ENCODE data around the gene BPIFB1. TPM values are rescaled to one million over a fixed set of nuclear protein-coding genes. Genes with fewer than 3 reads are reported as not detected.

BPIFB1 gene, protein sequence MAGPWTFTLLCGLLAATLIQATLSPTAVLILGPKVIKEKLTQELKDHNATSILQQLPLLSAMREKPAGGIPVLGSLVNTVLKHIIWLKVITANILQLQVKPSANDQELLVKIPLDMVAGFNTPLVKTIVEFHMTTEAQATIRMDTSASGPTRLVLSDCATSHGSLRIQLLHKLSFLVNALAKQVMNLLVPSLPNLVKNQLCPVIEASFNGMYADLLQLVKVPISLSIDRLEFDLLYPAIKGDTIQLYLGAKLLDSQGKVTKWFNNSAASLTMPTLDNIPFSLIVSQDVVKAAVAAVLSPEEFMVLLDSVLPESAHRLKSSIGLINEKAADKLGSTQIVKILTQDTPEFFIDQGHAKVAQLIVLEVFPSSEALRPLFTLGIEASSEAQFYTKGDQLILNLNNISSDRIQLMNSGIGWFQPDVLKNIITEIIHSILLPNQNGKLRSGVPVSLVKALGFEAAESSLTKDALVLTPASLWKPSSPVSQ
- 0.18 TPM for total RNA-seq

- DNase-seq (ENCODE audit: low spot score) (no peak), ATAC-seq (no peak)
Observed at GRCh38 chr20:33282991-33283555, at the start of gene BPIFB1. BPIFB1 (plus strand) TSS chr20:33283214; CDS start chr20:33286074, 2,860 bp downstream.

- DNase-seq (ENCODE audit: low spot score) = no peak
- ATAC-seq = no peak
Observed at GRCh38 chr20:33234050-33234449, 49.0 kb upstream of the BPIFB1 start.

DNA sequence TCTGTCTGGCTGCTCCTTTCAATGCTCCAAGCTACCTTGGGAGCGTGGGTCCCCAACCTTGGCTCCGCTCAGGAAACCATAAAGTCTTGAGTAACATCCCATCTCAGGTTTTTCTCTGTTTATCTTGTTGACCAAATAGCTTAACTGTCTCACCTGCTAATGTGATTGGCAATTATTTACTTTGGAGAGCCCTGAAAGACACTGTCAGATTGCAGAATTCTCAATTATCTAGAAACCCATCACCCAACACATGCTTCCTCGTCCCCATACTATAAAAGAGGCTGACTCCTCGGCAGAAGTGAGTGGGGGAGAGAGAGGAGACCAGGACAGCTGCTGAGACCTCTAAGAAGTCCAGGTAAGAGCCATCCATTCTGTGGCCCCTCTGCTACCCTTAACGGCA lies 47.3 kb upstream of the BPIFB1 start, which contains the start of gene BPIFA1:
TSS of gene BPIFA1 (plus strand) at position 301 of the 400 bp plus-strand sequence. CDS start 1,716 bp downstream, outside the sequence.
- ATAC-seq (no peak), DNase-seq (ENCODE audit: low spot score) (no peak)

GRCh38 chr20:33236351-33236750 lies 46.7 kb upstream of the BPIFB1 start:
- ATAC-seq (no peak), DNase-seq (ENCODE audit: low spot score) (no peak)

- ATAC-seq = no peak
- DNase-seq (ENCODE audit: low spot score) = no peak
Observed at GRCh38 chr20:33237989-33238388, 45.0 kb upstream of the BPIFB1 start.

- DNase-seq (ENCODE audit: low spot score) (no peak), ATAC-seq (no peak)
Observed at GRCh38 chr20:33239418-33239817, 43.6 kb upstream of the BPIFB1 start.

- ATAC-seq (no peak), DNase-seq (ENCODE audit: low spot score) (no peak)
Observed at GRCh38 chr20:33239979-33240736, 42.9 kb upstream of the BPIFB1 start.

DNA sequence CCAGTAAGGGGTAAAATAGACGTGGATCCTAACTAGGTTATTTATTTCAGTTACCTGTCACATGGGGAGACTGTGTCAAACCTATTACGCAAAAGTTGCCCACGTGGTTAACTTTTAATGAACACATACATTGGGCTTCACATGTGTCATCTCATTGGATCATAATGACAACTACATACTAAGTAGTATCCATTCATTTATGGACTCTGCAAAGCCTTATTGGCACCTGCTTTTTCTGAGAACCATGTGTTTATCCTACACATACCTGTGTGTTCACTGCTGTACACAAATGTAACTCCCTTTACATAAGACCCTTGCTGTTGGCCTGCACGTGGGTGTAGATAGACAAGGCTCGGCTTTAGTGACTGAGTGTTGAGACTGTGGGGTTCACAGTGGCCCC lies 42.1 kb upstream of the BPIFB1 start:
- ATAC-seq (no peak), DNase-seq (ENCODE audit: low spot score) (no peak)

GRCh38 chr20:33242319-33243100 lies 40.5 kb upstream of the BPIFB1 start:
- ATAC-seq (no peak), DNase-seq (ENCODE audit: low spot score) (no peak)

- ATAC-seq (no peak), DNase-seq (ENCODE audit: low spot score) (no peak)
Observed at GRCh38 chr20:33246077-33246476, 36.9 kb upstream of the BPIFB1 start.

GRCh38 chr20:33249456-33249855 lies 33.6 kb upstream of the BPIFB1 start:
- ATAC-seq = no peak
- no peak for DNase-seq (ENCODE audit: low spot score)

DNA sequence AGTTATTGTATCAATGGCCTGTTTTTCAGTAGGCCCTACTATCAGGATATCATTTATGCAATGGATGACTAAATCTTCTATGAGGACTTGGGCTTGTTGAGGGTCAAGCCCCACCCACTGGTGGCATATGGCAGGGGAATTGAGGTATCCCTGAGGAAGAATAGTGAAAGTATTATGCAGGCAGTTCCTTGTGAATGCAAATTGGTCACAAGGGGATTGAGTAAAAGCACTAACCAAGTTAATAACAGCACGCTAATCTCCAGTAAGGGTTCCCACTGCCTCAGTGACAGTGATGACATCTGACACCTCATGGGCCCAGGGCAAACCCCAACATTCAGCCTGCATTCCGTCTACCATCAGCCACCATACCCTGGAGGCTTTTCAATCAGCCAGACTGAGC lies 32.3 kb upstream of the BPIFB1 start:
- DNase-seq (ENCODE audit: low spot score) (no peak), ATAC-seq (no peak)

GRCh38 chr20:33251496-33251895 lies 31.5 kb upstream of the BPIFB1 start:
- no peak for DNase-seq (ENCODE audit: low spot score)
- no peak for ATAC-seq

- ATAC-seq (no peak), DNase-seq (ENCODE audit: low spot score) (no peak)
Observed at GRCh38 chr20:33252460-33252859, 30.6 kb upstream of the BPIFB1 start.

DNA sequence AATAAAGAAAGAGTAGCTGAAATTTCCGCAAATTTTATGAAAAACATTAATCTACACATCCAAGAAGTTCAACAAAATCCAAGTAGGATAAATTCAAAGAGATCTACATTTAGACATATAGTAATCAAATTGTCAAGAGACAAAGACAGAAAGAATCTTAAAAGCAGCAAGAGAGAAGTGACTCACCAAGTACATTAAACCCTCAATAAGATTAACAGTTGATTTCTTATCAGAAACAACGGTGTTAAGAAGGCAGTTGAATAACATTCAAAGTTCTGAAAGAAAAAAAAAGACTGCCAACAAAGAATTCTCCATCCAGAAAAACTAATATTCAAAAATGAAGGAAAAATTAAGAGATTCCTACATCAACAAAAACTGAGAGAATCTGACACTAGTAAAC lies 28.0 kb upstream of the BPIFB1 start:
- ATAC-seq (no peak), DNase-seq (ENCODE audit: low spot score) (no peak)

GRCh38 chr20:33257237-33257636 lies 25.8 kb upstream of the BPIFB1 start:
- DNase-seq (ENCODE audit: low spot score) (no peak), ATAC-seq (no peak)

DNA sequence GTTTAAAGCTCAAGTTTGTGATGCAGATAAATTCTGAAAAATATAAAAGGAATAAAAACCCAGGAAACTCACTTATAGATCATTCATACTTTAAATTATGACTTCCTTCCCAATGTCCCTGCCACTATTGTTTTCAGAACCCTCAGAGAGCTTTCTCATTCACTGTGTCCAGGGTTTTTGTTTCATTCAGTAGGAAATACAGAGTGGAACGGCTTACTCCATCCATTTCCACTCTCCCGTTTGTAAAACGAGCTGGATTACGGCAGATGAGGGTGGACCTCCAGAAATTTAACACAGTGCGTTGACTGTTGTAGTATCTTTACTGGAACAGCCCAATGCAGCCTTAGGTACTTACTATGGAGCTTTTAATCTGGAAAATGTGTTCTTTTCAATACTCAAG lies 23.6 kb upstream of the BPIFB1 start:
- no peak for ATAC-seq

GRCh38 chr20:33261465-33261864 lies 21.5 kb upstream of the BPIFB1 start:
- ATAC-seq (no peak), DNase-seq (ENCODE audit: low spot score) (no peak)

More for the DNA sequence above, 23.6 kb upstream of the BPIFB1 start:
- no peak for DNase-seq (ENCODE audit: low spot score)

GRCh38 chr20:33262658-33263065 lies 20.4 kb upstream of the BPIFB1 start:
- no peak for DNase-seq (ENCODE audit: low spot score)
- peak; percentile 68 for ATAC-seq

- DNase-seq (ENCODE audit: low spot score) = no peak
- no peak for ATAC-seq
Observed at GRCh38 chr20:33263784-33264183, 19.2 kb upstream of the BPIFB1 start.

GRCh38 chr20:33267701-33268100 lies 15.3 kb upstream of the BPIFB1 start:
- DNase-seq (ENCODE audit: low spot score) (no peak), ATAC-seq (peak; percentile 10)
